Endothelial cell of umbilical vein (primary cell): ENCODE data around the gene MRPL34. TPM values are rescaled to one million over a fixed set of nuclear protein-coding genes. Genes with fewer than 3 reads are reported as not detected.

Experiments
- BruUV-seq: library from RNA; stranded (reverse); fragments of 400-500 nt; replicated peaks from 2 replicates; lab custom pipeline; 2021; lab: Mats Ljungman, UMichigan
- CTCF ChIA-PET: fragments of 300-600, 350-600 bp; sonication (Branson Sonifier 250); formaldehyde crosslinking; loops from one replicate; lab custom pipeline; 2021; ENCODE audit warnings: antibody characterized with exemption, inconsistent platforms; lab: Charles Lee
- POLR2A ChIA-PET: fragments of 300-600, 350-600 bp; sonication (Branson Sonifier 250); formaldehyde crosslinking; loops from one replicate; lab custom pipeline; 2021; ENCODE audit warnings: antibody characterized with exemption, inconsistent platforms; lab: Charles Lee
- DNase-seq: peaks from one replicate; pipeline ENCODE4 v3.0.0-alpha.2; 2011; ENCODE audit warnings: low read depth, low spot score
- FAIRE-seq: peaks from 2 replicates; lab custom pipeline; 2011; peaks lifted over from hg19 to GRCh38; lab: Jason Lieb, UNC
- H2AFZ ChIP-seq: 2 replicates; pipeline ENCODE4 v1.6.0; 2012; ENCODE audit warnings: low read depth, low read length, control low read depth, inconsistent platforms
- H3K27ac ChIP-seq: 2 replicates; pipeline ENCODE4 v1.5.1; 2011; ENCODE audit warnings: low read depth, mild to moderate bottlenecking, control low read depth, low read length, moderate library complexity; ENCODE audit not compliant: insufficient read depth
- H3K27me3 ChIP-seq, 2 experiments: 2 replicates each; pipeline versions ENCODE4 v1.6.0 to v1.6.1; 2011; ENCODE audit warnings: low read length in 2 of 2, mixed read lengths in 1 of 2; ENCODE audit not compliant: control insufficient read depth in 2 of 2, insufficient read depth in 2 of 2
- H3K36me3 ChIP-seq, 2 experiments: 2 replicates in 1 of 2; 3 replicates in 1 of 2; pipeline ENCODE4 v1.5.1; 2011; ENCODE audit warnings: low read length in 2 of 2, mild to moderate bottlenecking in 1 of 2, moderate library complexity in 1 of 2; ENCODE audit not compliant: control insufficient read depth in 2 of 2, insufficient read depth in 2 of 2; ENCODE audit errors: extremely low read depth in 1 of 2
- H3K4me1 ChIP-seq: 3 replicates; pipeline ENCODE4 v1.5.1; 2011; ENCODE audit warnings: mild to moderate bottlenecking, low read length; ENCODE audit not compliant: control insufficient read depth, insufficient read depth; ENCODE audit errors: extremely low read depth
- H3K4me2 ChIP-seq: 2 replicates; pipeline ENCODE4 v1.6.1; 2011; ENCODE audit warnings: low read length, control low read depth, mixed read lengths; ENCODE audit not compliant: insufficient read depth
- H3K4me3 ChIP-seq, 3 experiments: fragments of 200-600 bp in 1 of 3; sonication (generic), shearing (Covaris generic) in 1 of 3; replicated peaks in 1 of 3; 2 replicates each; pipeline ENCODE4 v1.5.1; 2011 to 2016; ENCODE audit warnings: control low read depth in 3 of 3, low read length in 3 of 3, mild to moderate bottlenecking in 2 of 3, inconsistent platforms in 1 of 3, low read depth in 1 of 3, moderate library complexity in 1 of 3; ENCODE audit not compliant: insufficient read depth in 1 of 3
- H3K79me2 ChIP-seq: 2 replicates; pipeline ENCODE4 v1.6.0; 2012; ENCODE audit warnings: low read length, inconsistent platforms; ENCODE audit not compliant: control insufficient read depth, insufficient read depth
- H3K9ac ChIP-seq: replicated peaks from 2 replicates; pipeline ENCODE3; 2011; ENCODE audit warnings: low read length, control low read depth; ENCODE audit not compliant: insufficient read depth; ENCODE audit errors: extremely low read depth
- H3K9me1 ChIP-seq: replicated peaks from 3 replicates; pipeline ENCODE4 v1.6.0; 2011; ENCODE audit warnings: mild to moderate bottlenecking, low read length; ENCODE audit not compliant: control insufficient read depth, insufficient read depth; ENCODE audit errors: extremely low read depth
- H3K9me3 ChIP-seq: replicated peaks from 2 replicates; pipeline ENCODE4 v1.5.1; 2012; ENCODE audit warnings: low read length, inconsistent platforms; ENCODE audit not compliant: control insufficient read depth, insufficient read depth
- H4K20me1 ChIP-seq: replicated peaks from 2 replicates; pipeline ENCODE3; 2011; ENCODE audit warnings: mild to moderate bottlenecking, low read length; ENCODE audit not compliant: control insufficient read depth, insufficient read depth; ENCODE audit errors: extremely low read depth
- CTCF ChIP-seq, 2 donors: IDR thresholded peaks; 1 replicate in 1 of 2; 2 replicates in 1 of 2; pipeline ENCODE4 v1.5.1; 2011; ENCODE audit warnings: low read length in 2 of 2, mild to moderate bottlenecking in 2 of 2, moderate library complexity in 2 of 2, control low read depth in 1 of 2, inconsistent platforms in 1 of 2, low read depth in 1 of 2; ENCODE audit not compliant: insufficient read depth in 1 of 2; ENCODE audit errors: extremely low read depth in 1 of 2
- MAX ChIP-seq: IDR thresholded peaks from 2 replicates; pipeline ENCODE4 v1.6.1; 2011; ENCODE audit not compliant: insufficient read depth, insufficient read length
- MYC ChIP-seq: IDR thresholded peaks from one replicate; pipeline ENCODE4 v1.6.1; 2011; ENCODE audit warnings: mild to moderate bottlenecking, low read depth, low read length
- POLR2A ChIP-seq: IDR thresholded peaks from 2 replicates; pipeline ENCODE4 v1.6.1; 2012; ENCODE audit warnings: low read depth, mild to moderate bottlenecking, control low read depth, low read length
- POLR2AphosphoS5 ChIP-seq: IDR thresholded peaks from 2 replicates; pipeline ENCODE4 v1.6.1; 2012; ENCODE audit warnings: low read depth, mild to moderate bottlenecking, control low read depth, low read length, moderate library complexity; ENCODE audit not compliant: insufficient read depth
- dilution Hi-C: fragments of 300-500 bp; cut with MboI; formaldehyde crosslinking; loops from one replicate; pipeline ENCODE4 v1.15.0; 2019; ENCODE audit warnings: low sequenced_read_pairs; ENCODE audit not compliant: extremely low pct_ligation_motif_present
- intact Hi-C: fragments of 100-400 bp; cut with micrococcal nuclease; formaldehyde crosslinking; loops from one replicate; pipeline ENCODE4 v1.10.0; 2022
- polyA plus RNA-seq, 4 experiments: library from polyadenylated mRNA; depleted of rRNA in 3 of 4; stranded (reverse) in 3 of 4; unstranded in 1 of 4; fragments of >200 nt; gene quantifications; 2 replicates each; pipeline versions ENCODE4 v1.2.1 to v1.2.3, GENCODE V29; 2011 to 2012; ENCODE audit warnings: missing spikeins in 1 of 4
- total RNA-seq: library from RNA; stranded (reverse); gene quantifications from 2 replicates; pipeline ENCODE4 v1.2.3, GENCODE V29; 2021

The MRPL34 gene
- total and polyA plus RNA-seq, 2 donors (not counting 3 experiments of a cell fraction or from before 2014, with no cell fraction given), result 45.5 to 55.7 TPM

GRCh38 chr19:17307876-17308377, 2.3 kb downstream of the MRPL34 start:
- no TSS peak for BruUV-seq
- DNase-seq (no peak), FAIRE-seq (no peak)
- no peak overlapping the region for H2AFZ ChIP-seq
- TF ChIP-seq MAX (no peak), POLR2AphosphoS5 (no peak), MYC (no peak), POLR2A (no peak)
- H3K4me1 ChIP-seq, result peaks cover 17% of the 10 kb centered on the region
- H3K4me2 ChIP-seq, result no peak overlapping the region
- no peak overlapping the region for H3K4me3 ChIP-seq
- peaks cover 0 to 6% of the 10 kb centered on the region in 2 experiments for H3K36me3 ChIP-seq
- ChIA-PET CTCF (interaction anchor here (2.1 kb wide), 1 partner anchor 78 kb away, joined by 11 read pairs; no protein-coding TSS in a partner anchor), POLR2A (no interaction called here)
- H3K9ac ChIP-seq, result no peak overlapping the region
- no peaks in the 10 kb centered on the region for H4K20me1 ChIP-seq
- H3K27me3 ChIP-seq, result no peaks in the 10 kb centered on the region
- H3K79me2 ChIP-seq, result peaks cover 34% of the 10 kb centered on the region
- H3K9me1 ChIP-seq, result no peaks in the 10 kb centered on the region
- intact Hi-C loops, result no loop called here
- H3K9me3 ChIP-seq, result no peaks in the 10 kb centered on the region
- dilution Hi-C loops, result no loop called here
- H3K27ac ChIP-seq, result no peak overlapping the region

- CTCF ChIA-PET, result interaction anchor here (0.6 to 2.1 kb wide), 7 partner anchors 15 to 110 kb away, joined by 3 to 11 read pairs (median 4); partner anchors contain the start of genes ANKLE1 and MVB12A
- BruUV-seq, result TSS peak; percentile 50
- peak within 1 kb of the TSS; percentile 79 to 97 (median 90) for H3K4me3 ChIP-seq
- peaks cover 4 to 12% of the 10 kb centered on the region in 2 experiments for H3K36me3 ChIP-seq
- FAIRE-seq, result peak; percentile 100
- H3K4me2 ChIP-seq, result peak within 1 kb of the TSS; percentile 92
- peak within 1 kb of the TSS; percentile 75 for H2AFZ ChIP-seq
- dilution Hi-C loops, result no loop called here
- no peaks in the 10 kb centered on the region for H4K20me1 ChIP-seq
- no peaks in the 10 kb centered on the region for H3K27me3 ChIP-seq
- TF ChIP-seq POLR2A (peak; percentile 84), CTCF (IDR thresholded peaks at IDR 0.05; ENCODE audit: extremely low read depth in 1 of 2, insufficient read depth in 1 of 2, low read depth in 1 of 2, low read length in 2 of 2) (no peak), POLR2AphosphoS5 (peak; percentile 77)
- intact Hi-C loops, result no loop called here
- peak within 1 kb of the TSS; percentile 90 for H3K9ac ChIP-seq
- H3K27ac ChIP-seq, result peak within 1 kb of the TSS; percentile 69
- H3K9me1 ChIP-seq, result no peaks in the 10 kb centered on the region
- no peaks in the 10 kb centered on the region for H3K9me3 ChIP-seq
- DNase-seq, result peak; percentile 100
- POLR2A ChIA-PET, result interaction anchor here (0.6 to 1.1 kb wide), 4 partner anchors 17 to 389 kb away, joined by 3 to 13 read pairs (median 8); no protein-coding TSS in a partner anchor
- peaks cover 34% of the 10 kb centered on the region for H3K79me2 ChIP-seq
- H3K4me1 ChIP-seq, result peaks cover 15% of the 10 kb centered on the region
Measured at GRCh38 chr19:17309198-17309964, 3.7 kb downstream of the MRPL34 start, which contains the start of gene DDA1. Gene DDA1, plus strand, starts transcription at chr19:17309563. Its CDS starts 92 bp downstream, at chr19:17309655.
